Lower leg skin (tissue), 4 donors: ENCODE data around the gene TEKT3. TPM values are rescaled to one million over a fixed set of nuclear protein-coding genes. Genes with fewer than 3 reads are reported as not detected.

Experiments used
- DNase-seq, 2 donors: peaks; one replicate each; pipeline ENCODE4 v3.0.0-alpha.2; 2019; ENCODE audit warnings: low spot score in 2 of 2
- H3K4me3 ChIP-seq: fragments of 200-600 bp; sonication (generic); 2 replicates; pipeline ENCODE4 v1.5.1; 2017; ENCODE audit warnings: mild to moderate bottlenecking, low read depth; ENCODE audit not compliant: poor library complexity, severe bottlenecking
- CTCF ChIP-seq, 3 donors: fragments of 450-650 bp; IDR thresholded peaks; one replicate each; pipeline ENCODE4 v1.5.1; 2016; ENCODE audit warnings: antibody characterized with exemption in 3 of 3, mild to moderate bottlenecking in 3 of 3, moderate library complexity in 2 of 3
- POLR2A ChIP-seq, 2 donors: fragments of 450-650 bp; IDR thresholded peaks; one replicate each; pipeline ENCODE4 v1.6.1; 2016 to 2017; ENCODE audit warnings: antibody characterized with exemption in 2 of 2, mild to moderate bottlenecking in 1 of 2, moderate library complexity in 1 of 2
- WGBS, 2 donors: methylation state at CpG; one replicate each; pipeline ENCODE4 v1.1.5; 2018; 5-methylcytosine and 5-hydroxymethylcytosine counted together
- intact Hi-C: fragments of 100-400 bp; cut with DNase I; formaldehyde crosslinking; loops from one replicate; pipeline ENCODE4 v1.15.0; 2023; ENCODE audit warnings: low total_unique reads
- total RNA-seq, 4 donors: library from RNA; depleted of rRNA; stranded (reverse); fragments of >200 nt; gene quantifications; one replicate each; pipeline ENCODE4 v1.1.0, GENCODE V29; 2016

TEKT3 gene
- total RNA-seq, 4 donors from 2014 or later = 0.46 to 2.5 TPM; not detected in 2

- intact Hi-C loops = no loop called here
- 55% methylated on average over 2 of the region's 2 CpGs for WGBS, 2 donors
- DNase-seq = no peak
- TF ChIP-seq CTCF (IDR thresholded peaks at IDR 0.05) (no peak), POLR2A (IDR thresholded peaks at IDR 0.05) (no peak)
- H3K4me3 ChIP-seq = no peak overlapping the region
These were observed 56.9 kb downstream of the TEKT3 start for GRCh38 chr17:15284537-15284936.

- no peak for DNase-seq
- no peak for TF ChIP-seq POLR2A (IDR thresholded peaks at IDR 0.05)
- no peak for TF ChIP-seq CTCF (IDR thresholded peaks at IDR 0.05)
- H3K4me3 ChIP-seq = no peak overlapping the region
- intact Hi-C loops = no loop called here
- WGBS, 2 donors = 90% methylated on average over 6 of the region's 6 CpGs
These were observed 57.3 kb downstream of the TEKT3 start for GRCh38 chr17:15284107-15284506.

GRCh38 chr17:15281909-15282308 lies 59.5 kb downstream of the TEKT3 start:
- TF ChIP-seq CTCF (IDR thresholded peaks at IDR 0.05) (no peak), POLR2A (IDR thresholded peaks at IDR 0.05) (no peak)
- no peak for DNase-seq
- intact Hi-C loops = no loop called here
- 85 to 90% methylated on average over 3 of the region's 3 CpGs for WGBS, 2 donors
- H3K4me3 ChIP-seq = no peak overlapping the region

- TF ChIP-seq CTCF (IDR thresholded peaks at IDR 0.05) (no peak), POLR2A (IDR thresholded peaks at IDR 0.05) (no peak)
- DNase-seq = no peak
- intact Hi-C loops = no loop called here
- 65 to 86% methylated on average over 2 of the region's 2 CpGs for WGBS, 2 donors
- no peak overlapping the region for H3K4me3 ChIP-seq
These were observed 62.4 kb downstream of the TEKT3 start for GRCh38 chr17:15278924-15279477.

- no peak for DNase-seq
- no peak overlapping the region for H3K4me3 ChIP-seq
- 37% methylated on average over 5 to 6 of the region's 6 CpGs for WGBS, 2 donors
- TF ChIP-seq CTCF (IDR thresholded peaks at IDR 0.05) = no peak
- TF ChIP-seq POLR2A (IDR thresholded peaks at IDR 0.05) = no peak
- intact Hi-C loops = no loop called here
These were observed 63.0 kb downstream of the TEKT3 start for GRCh38 chr17:15278380-15278779.

GRCh38 chr17:15274017-15274416 lies 67.4 kb downstream of the TEKT3 start:
- WGBS, 2 donors = 87 to 97% methylated on average over 3 of the region's 3 CpGs
- intact Hi-C loops = no loop called here
- TF ChIP-seq CTCF (IDR thresholded peaks at IDR 0.05) = no peak
- no peak for TF ChIP-seq POLR2A (IDR thresholded peaks at IDR 0.05)
- no peak for DNase-seq
- no peak overlapping the region for H3K4me3 ChIP-seq
